ENCODE measurements around the gene ZBTB4. TPM values are rescaled to one million over a fixed set of nuclear protein-coding genes. Genes with fewer than 3 reads are reported as not detected.

ZBTB4 gene
- total RNA-seq (2022; extraction: Qiagen RNA extraction): 19.8 to 26.8 TPM (median 24.2 TPM) in 5 replicates

DNA sequence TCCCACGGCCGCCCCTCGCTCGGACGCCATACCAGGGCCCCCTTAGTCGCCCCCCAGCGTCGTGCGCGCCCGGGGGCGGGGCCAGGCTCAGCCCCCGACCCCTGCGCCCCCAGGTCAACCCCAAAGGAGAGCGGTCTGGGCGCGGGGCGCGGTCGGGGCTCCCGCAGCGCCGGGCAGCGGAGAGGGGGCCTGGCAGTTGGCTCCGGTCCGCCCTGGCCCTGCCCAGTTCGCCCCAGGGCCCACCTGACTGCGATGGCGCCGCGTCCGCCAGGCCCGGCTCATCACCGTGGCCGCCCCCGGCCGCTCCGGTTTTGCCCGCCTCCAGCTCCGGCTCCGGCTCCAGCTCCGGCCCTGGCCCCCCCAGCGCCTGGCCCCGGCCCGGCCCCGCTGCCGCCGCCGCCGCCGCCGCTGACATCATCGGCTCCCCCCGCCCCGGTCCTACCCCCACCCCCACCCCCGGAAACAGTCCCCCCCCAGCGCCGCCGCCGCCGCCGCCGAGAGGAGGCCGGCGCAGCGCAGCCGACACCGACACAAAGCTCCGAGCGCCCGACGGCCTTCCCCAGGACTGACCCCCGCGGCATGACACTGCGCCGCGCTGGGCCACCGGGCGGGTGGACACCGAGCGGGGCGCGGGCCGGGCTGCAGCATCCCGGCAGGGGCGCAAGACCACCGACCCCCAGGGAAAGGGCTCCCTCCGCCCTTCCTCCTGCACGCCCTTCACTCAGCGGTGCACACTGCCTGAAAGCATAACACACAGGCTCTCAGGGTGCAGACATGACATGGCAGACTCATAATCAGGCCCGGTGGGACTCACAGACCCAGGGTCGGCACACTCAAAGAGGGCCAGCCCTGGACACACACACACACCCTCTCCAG lies at the start of gene ZBTB4:
Gene ZBTB4, minus strand, starts transcription at position 419 of the 876 bp plus-strand sequence. CDS start 12,830 bp downstream, outside the sequence.

DNA sequence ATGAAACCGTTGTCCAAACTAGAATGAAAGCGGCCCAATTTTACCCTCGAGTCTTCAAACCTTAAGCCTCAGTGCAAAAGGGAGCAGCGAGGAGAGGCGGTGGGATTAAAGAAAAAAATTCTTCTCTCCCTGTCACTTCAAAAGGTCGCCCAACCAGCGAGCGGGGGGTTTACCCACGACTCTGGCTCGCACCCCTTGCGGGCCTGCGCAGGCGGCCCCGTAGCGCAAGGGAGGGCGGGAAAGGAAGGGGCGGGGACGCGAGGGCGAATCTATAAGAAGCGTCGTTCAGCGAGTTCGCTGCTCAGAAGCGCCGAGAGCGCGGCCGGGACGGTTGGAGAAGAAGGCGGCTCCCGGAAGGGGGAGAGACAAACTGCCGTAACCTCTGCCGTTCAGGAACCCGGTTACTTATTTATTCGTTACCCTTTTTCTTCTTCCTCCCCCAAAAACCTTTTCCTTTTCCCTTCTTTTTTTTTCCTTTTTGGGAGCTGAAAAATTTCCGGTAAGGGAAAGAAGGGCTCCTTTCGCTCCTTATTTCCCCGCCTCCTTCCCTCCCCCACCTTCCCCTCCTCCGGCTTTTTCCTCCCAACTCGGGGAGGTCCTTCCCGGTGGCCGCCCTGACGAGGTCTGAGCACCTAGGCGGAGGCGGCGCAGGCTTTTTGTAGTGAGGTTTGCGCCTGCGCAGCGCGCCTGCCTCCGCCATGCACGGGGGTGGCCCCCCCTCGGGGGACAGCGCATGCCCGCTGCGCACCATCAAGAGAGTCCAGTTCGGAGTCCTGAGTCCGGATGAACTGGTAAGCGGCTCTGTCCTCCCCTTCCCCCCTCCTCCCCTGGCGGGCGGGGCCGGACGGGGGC lies 4.9 kb upstream of the ZBTB4 start, which contains the start of gene POLR2A:
Gene POLR2A, plus strand, starts transcription at position 300 of the 852 bp plus-strand sequence.

GRCh38 chr17:7481275-7481674 lies 1.8 kb upstream of the ZBTB4 start, which contains the start of gene SLC35G6:
Gene SLC35G6, plus strand, starts transcription at chr17:7481446. Its CDS starts 71 bp downstream, at chr17:7481517.

GRCh38 chr17:7444682-7445618 lies 34.5 kb downstream of the ZBTB4 start, which contains the start of gene CHRNB1:
Gene CHRNB1, plus strand, starts transcription at chr17:7445061. Its CDS starts 67 bp downstream, at chr17:7445128.

DNA sequence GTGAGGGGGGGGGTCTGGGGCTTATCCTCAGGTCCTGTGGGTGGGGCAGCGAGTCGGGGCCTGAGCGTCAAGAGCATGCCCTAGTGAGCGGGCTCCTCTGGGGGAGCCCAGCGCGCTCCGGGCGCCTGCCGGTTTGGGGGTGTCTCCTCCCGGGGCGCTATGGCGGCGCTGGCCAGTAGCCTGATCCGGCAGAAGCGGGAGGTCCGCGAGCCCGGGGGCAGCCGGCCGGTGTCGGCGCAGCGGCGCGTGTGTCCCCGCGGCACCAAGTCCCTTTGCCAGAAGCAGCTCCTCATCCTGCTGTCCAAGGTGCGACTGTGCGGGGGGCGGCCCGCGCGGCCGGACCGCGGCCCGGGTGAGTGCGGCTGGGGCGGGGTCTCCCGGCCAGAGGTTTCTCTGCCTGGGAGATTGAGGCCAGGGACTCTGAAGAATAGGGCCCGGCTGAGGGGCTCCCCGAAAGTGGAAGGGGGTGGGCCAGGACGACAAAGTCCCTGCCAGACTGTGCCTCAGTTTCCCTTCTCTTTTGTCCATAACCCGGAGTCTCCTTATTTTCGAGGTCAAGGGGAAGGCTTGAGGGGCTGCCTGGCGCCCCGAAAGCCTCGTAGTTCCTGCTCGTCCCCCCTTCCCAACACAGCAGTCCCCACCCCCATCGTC lies 39.8 kb downstream of the ZBTB4 start, which contains the start of gene FGF11:
Gene FGF11, plus strand, starts transcription at position 51 of the 651 bp plus-strand sequence. Its CDS starts 109 bp downstream, at position 160.

DNA sequence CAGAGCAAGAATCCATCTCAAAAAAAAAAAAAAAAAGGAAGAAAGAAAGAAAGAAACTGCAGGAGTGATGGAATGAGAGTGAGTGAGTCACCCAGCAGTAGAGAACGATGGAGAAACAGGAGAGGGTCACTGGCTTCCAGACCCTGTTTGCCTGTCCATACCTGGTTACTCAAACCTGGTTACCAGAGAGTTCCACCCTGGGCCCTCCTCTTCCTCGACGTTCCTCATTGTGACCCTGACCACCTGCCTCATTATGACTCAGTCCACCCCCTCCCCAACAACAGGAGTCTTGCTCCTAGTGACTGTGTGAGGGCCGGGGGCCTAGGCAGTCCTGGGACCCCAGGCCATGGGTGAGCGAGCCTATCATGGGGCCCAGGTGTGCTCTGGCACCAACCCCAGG lies 50.9 kb downstream of the ZBTB4 start, which contains the start of gene SPEM3:
Gene SPEM3, plus strand, starts transcription at position 301 of the 400 bp plus-strand sequence. Its CDS starts 46 bp downstream, at position 347.

DNA sequence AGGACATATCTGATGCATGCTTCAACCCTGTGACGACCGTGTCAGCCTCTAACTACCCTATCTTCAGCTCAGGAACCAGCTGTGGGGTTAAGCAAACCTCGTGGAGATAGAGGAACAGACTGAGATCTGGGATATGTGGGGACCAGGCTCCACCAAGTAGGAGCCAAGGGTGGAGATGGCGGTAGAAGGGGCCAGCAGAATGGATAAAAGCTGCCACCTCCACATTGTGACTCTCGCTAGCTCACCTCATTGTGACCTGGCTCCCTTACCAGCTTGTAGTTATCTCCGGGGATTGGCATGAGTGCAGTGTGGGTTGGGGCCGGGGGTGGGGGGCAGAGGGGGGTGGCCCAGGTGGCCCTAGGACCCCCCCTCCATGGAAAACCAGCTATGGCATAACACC lies 54.1 kb downstream of the ZBTB4 start, which contains the start of gene SPEM2:
Gene SPEM2, plus strand, starts transcription at position 301 of the 400 bp plus-strand sequence. Its CDS starts 73 bp downstream, at position 374.

GRCh38 chr17:7419819-7420610 lies 59.4 kb downstream of the ZBTB4 start, which contains the start of gene SPEM1:
Gene SPEM1, plus strand, starts transcription at chr17:7420324. Its CDS starts 61 bp downstream, at chr17:7420385.

Other genes with a start within 250 kb of the ZBTB4 start
- gene DVL2, start 245.1 kb downstream of the ZBTB4 start, total RNA-seq (2022; extraction: Qiagen RNA extraction): 30.7 to 43.1 TPM (median 40.7 TPM) in 5 replicates
- gene PHF23, start 240.2 kb downstream of the ZBTB4 start, total RNA-seq (2022; extraction: Qiagen RNA extraction): 82.4 to 100 TPM (median 91.5 TPM) in 5 replicates
- 645 to 806 TPM (median 682 TPM) in 5 replicates for gene GABARAP, start 237.2 kb downstream of the ZBTB4 start, total RNA-seq (2022; extraction: Qiagen RNA extraction)
- 221 to 239 TPM (median 226 TPM) in 5 replicates for gene CTDNEP1, start 227.9 kb downstream of the ZBTB4 start, total RNA-seq (2022; extraction: Qiagen RNA extraction)
- 121 to 141 TPM (median 127 TPM) in 5 replicates for gene ELP5, start 227.4 kb downstream of the ZBTB4 start, total RNA-seq (2022; extraction: Qiagen RNA extraction)
- 0.84 to 1.2 TPM (median 0.97 TPM) in 5 replicates for gene CLDN7, start 217.2 kb downstream of the ZBTB4 start, total RNA-seq (2022; extraction: Qiagen RNA extraction)
- gene SLC2A4, start 197.9 kb downstream of the ZBTB4 start, total RNA-seq (2022; extraction: Qiagen RNA extraction): 0.15 to 0.27 TPM (median 0.26 TPM) in 5 replicates
- 0.53 to 0.69 TPM (median 0.59 TPM) in 5 replicates for gene YBX2, start 185.0 kb downstream of the ZBTB4 start, total RNA-seq (2022; extraction: Qiagen RNA extraction)
- gene EIF5A, start 172.0 kb downstream of the ZBTB4 start, total RNA-seq (2022; extraction: Qiagen RNA extraction): 1,648 to 1,788 TPM (median 1,697 TPM) in 5 replicates
- gene GPS2, start 164.3 kb downstream of the ZBTB4 start, total RNA-seq (2022; extraction: Qiagen RNA extraction): 88.2 to 105 TPM (median 103 TPM) in 5 replicates
- gene NEURL4, start 150.3 kb downstream of the ZBTB4 start, total RNA-seq (2022; extraction: Qiagen RNA extraction): 22.9 to 38.3 TPM (median 34.9 TPM) in 5 replicates
- 0.48 to 5.1 TPM (median 4.2 TPM) in 5 replicates for gene ACAP1, start 143.1 kb downstream of the ZBTB4 start, total RNA-seq (2022; extraction: Qiagen RNA extraction)
- 11.8 to 15.9 TPM (median 13.7 TPM) in 5 replicates for gene KCTD11, start 127.5 kb downstream of the ZBTB4 start, total RNA-seq (2022; extraction: Qiagen RNA extraction)
- not detected in 5 replicates for gene TMEM95, start 124.5 kb downstream of the ZBTB4 start, total RNA-seq (2022; extraction: Qiagen RNA extraction)
- gene TNK1, start 98.5 kb downstream of the ZBTB4 start, total RNA-seq (2022; extraction: Qiagen RNA extraction): 1.3 to 2.0 TPM (median 1.7 TPM) in 5 replicates
- 37.4 to 45.9 TPM (median 43.5 TPM) in 5 replicates for gene PLSCR3, start 85.1 kb downstream of the ZBTB4 start, total RNA-seq (2022; extraction: Qiagen RNA extraction)
- 177 to 231 TPM (median 209 TPM) in 5 replicates for gene TMEM256, start 75.5 kb downstream of the ZBTB4 start, total RNA-seq (2022; extraction: Qiagen RNA extraction)
- gene NLGN2, start 71.8 kb downstream of the ZBTB4 start, total RNA-seq (2022; extraction: Qiagen RNA extraction): 12.1 to 21.2 TPM (median 19.3 TPM) in 5 replicates
- 0.13 TPM in 1 of 5 replicates, not detected in the others for gene SPEM1, start 59.3 kb downstream of the ZBTB4 start, total RNA-seq (2022; extraction: Qiagen RNA extraction)
- gene SPEM2, start 54.0 kb downstream of the ZBTB4 start, total RNA-seq (2022; extraction: Qiagen RNA extraction): 0.05 to 0.10 TPM (median 0.08 TPM) in 4 of 5 replicates, not detected in the other
- gene SPEM3, start 50.8 kb downstream of the ZBTB4 start, total RNA-seq (2022; extraction: Qiagen RNA extraction): 0.04 to 0.06 TPM in 2 of 5 replicates, not detected in the others
- gene TMEM102, start 44.2 kb downstream of the ZBTB4 start, total RNA-seq (2022; extraction: Qiagen RNA extraction): 11.2 to 15.4 TPM (median 13.9 TPM) in 5 replicates
- gene FGF11, start 40.1 kb downstream of the ZBTB4 start, total RNA-seq (2022; extraction: Qiagen RNA extraction): 0.92 to 1.6 TPM (median 1.4 TPM) in 5 replicates
- gene CHRNB1, start 34.6 kb downstream of the ZBTB4 start, total RNA-seq (2022; extraction: Qiagen RNA extraction): 5.2 to 9.8 TPM (median 8.8 TPM) in 5 replicates
- not detected in 5 replicates for gene SLC35G6, start 1.8 kb upstream of the ZBTB4 start, total RNA-seq (2022; extraction: Qiagen RNA extraction)
- 65.7 to 84.9 TPM (median 82.6 TPM) in 5 replicates for gene POLR2A, start 4.7 kb upstream of the ZBTB4 start, total RNA-seq (2022; extraction: Qiagen RNA extraction)
- gene TNFSF12, start 69.4 kb upstream of the ZBTB4 start, total RNA-seq (2022; extraction: Qiagen RNA extraction): 9.8 to 14.0 TPM (median 12.8 TPM) in 5 replicates
- 0.61 to 0.79 TPM (median 0.68 TPM) in 5 replicates for gene TNFSF13, start 79.1 kb upstream of the ZBTB4 start, total RNA-seq (2022; extraction: Qiagen RNA extraction)
- 97.6 to 109 TPM (median 105 TPM) in 5 replicates for gene SENP3, start 82.3 kb upstream of the ZBTB4 start, total RNA-seq (2022; extraction: Qiagen RNA extraction)
- 30.8 to 38.1 TPM (median 35.8 TPM) in 5 replicates for gene CD68, start 100.0 kb upstream of the ZBTB4 start, total RNA-seq (2022; extraction: Qiagen RNA extraction)
- gene MPDU1, start 104.2 kb upstream of the ZBTB4 start, total RNA-seq (2022; extraction: Qiagen RNA extraction): 112 to 141 TPM (median 120 TPM) in 5 replicates
- gene SOX15, start 110.5 kb upstream of the ZBTB4 start, total RNA-seq (2022; extraction: Qiagen RNA extraction): 0.33 to 0.44 TPM (median 0.41 TPM) in 4 of 5 replicates, not detected in the other
- gene FXR2, start 135.3 kb upstream of the ZBTB4 start, total RNA-seq (2022; extraction: Qiagen RNA extraction): 51.9 to 64.2 TPM (median 60.4 TPM) in 5 replicates
- gene SAT2, start 148.2 kb upstream of the ZBTB4 start, total RNA-seq (2022; extraction: Qiagen RNA extraction): 64.3 to 90.5 TPM (median 85.4 TPM) in 5 replicates
- 0.35 to 1.0 TPM (median 0.66 TPM) in 5 replicates for gene SHBG, start 150.5 kb upstream of the ZBTB4 start, total RNA-seq (2022; extraction: Qiagen RNA extraction)
- 0.14 to 0.40 TPM (median 0.21 TPM) in 5 replicates for gene ATP1B2, start 171.3 kb upstream of the ZBTB4 start, total RNA-seq (2022; extraction: Qiagen RNA extraction)
- 49.0 to 53.9 TPM (median 51.0 TPM) in 5 replicates for gene TP53, start 207.9 kb upstream of the ZBTB4 start, total RNA-seq (2022; extraction: Qiagen RNA extraction)
- 33.2 to 50.4 TPM (median 45.9 TPM) in 5 replicates for gene WRAP53, start 208.8 kb upstream of the ZBTB4 start, total RNA-seq (2022; extraction: Qiagen RNA extraction)
- gene EFNB3, start 225.6 kb upstream of the ZBTB4 start, total RNA-seq (2022; extraction: Qiagen RNA extraction): 1.1 to 1.6 TPM (median 1.5 TPM) in 5 replicates
- gene DNAH2, start 238.1 kb upstream of the ZBTB4 start, total RNA-seq (2022; extraction: Qiagen RNA extraction): 0.01 to 0.05 TPM (median 0.01 TPM) in 3 of 5 replicates, not detected in the others

Measured in A549 treated with CORT108297 at 1 μM for 4 hours (cell line).